Measurements from ENCODE around the gene WWOX.

DNA sequence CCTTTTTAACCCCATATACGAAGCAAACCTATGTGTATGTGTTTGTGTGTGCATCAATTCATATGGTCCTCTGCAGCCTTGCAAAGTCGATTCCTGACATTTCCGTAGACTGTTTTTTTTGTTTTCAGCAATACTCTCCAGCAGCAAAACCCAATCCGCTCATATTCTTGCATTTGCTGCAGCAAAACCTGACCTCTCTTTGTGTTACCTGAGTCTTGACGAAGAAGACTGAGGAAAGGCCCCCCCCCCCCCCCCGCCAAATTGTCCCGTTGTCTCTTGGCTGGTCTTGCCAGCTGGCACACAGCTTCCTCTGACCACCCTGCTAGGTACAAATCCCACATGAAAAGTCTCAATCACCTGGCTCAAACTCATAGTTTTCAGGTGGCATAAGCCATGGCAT, 494.7 kb downstream of the WWOX start:
- TF ChIP-seq, protein P1, sequence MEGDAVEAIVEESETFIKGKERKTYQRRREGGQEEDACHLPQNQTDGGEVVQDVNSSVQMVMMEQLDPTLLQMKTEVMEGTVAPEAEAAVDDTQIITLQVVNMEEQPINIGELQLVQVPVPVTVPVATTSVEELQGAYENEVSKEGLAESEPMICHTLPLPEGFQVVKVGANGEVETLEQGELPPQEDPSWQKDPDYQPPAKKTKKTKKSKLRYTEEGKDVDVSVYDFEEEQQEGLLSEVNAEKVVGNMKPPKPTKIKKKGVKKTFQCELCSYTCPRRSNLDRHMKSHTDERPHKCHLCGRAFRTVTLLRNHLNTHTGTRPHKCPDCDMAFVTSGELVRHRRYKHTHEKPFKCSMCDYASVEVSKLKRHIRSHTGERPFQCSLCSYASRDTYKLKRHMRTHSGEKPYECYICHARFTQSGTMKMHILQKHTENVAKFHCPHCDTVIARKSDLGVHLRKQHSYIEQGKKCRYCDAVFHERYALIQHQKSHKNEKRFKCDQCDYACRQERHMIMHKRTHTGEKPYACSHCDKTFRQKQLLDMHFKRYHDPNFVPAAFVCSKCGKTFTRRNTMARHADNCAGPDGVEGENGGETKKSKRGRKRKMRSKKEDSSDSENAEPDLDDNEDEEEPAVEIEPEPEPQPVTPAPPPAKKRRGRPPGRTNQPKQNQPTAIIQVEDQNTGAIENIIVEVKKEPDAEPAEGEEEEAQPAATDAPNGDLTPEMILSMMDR (IDR thresholded peaks at IDR 0.05 in 8 of 11, conservative IDR thresholded peaks at IDR 0.05 in 3 of 11) = no peak
- TF ChIP-seq POLR2AphosphoS5 (IDR thresholded peaks at IDR 0.05) = no peak
